ENCODE measurements around the gene PLSCR5. TPM values are rescaled to one million over a fixed set of nuclear protein-coding genes. Genes with fewer than 3 reads are reported as not detected.

The PLSCR5 gene
- polyA plus RNA-seq, 1 experiment = not detected

DNA sequence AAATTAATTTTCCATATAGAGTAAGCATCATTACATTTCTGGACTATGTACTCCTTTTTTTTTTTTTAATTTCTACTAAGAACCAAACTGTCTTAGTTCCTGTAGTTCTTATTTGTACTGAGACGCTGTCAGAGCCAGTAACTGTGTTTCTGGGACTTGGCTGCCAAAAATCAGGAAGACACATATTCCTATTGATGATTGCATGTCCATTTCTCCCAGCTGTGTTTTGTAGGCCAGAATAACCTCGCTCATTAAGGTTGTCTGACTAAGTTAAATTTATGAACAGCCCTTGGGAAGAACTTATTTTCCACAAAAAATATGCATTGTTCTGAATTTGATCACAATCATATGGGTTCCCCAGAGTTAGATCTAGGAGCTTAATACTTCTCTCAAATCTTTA lies 29.5 kb downstream of the PLSCR5 start:
- POLR2A ChIA-PET = no interaction called here
- CTCF ChIA-PET = interaction anchor here (1.3 to 1.7 kb wide), 2 partner anchors 19 to 245 kb away, joined by 3 to 5 read pairs; no protein-coding TSS in a partner anchor
- DNase-seq (ENCODE audit: low read depth) = no peak
- Histone ChIP-seq H3K27me3 (ENCODE audit: control insufficient read depth, insufficient read depth, low read length) (no peaks in the 10 kb centered on the region), H3K4me3 (ENCODE audit: low read depth, low read length) (no peak overlapping the region), H3K36me3 (ENCODE audit: control insufficient read depth, insufficient read depth, low read length) (no peaks in the 10 kb centered on the region)
- TF ChIP-seq, protein P1, sequence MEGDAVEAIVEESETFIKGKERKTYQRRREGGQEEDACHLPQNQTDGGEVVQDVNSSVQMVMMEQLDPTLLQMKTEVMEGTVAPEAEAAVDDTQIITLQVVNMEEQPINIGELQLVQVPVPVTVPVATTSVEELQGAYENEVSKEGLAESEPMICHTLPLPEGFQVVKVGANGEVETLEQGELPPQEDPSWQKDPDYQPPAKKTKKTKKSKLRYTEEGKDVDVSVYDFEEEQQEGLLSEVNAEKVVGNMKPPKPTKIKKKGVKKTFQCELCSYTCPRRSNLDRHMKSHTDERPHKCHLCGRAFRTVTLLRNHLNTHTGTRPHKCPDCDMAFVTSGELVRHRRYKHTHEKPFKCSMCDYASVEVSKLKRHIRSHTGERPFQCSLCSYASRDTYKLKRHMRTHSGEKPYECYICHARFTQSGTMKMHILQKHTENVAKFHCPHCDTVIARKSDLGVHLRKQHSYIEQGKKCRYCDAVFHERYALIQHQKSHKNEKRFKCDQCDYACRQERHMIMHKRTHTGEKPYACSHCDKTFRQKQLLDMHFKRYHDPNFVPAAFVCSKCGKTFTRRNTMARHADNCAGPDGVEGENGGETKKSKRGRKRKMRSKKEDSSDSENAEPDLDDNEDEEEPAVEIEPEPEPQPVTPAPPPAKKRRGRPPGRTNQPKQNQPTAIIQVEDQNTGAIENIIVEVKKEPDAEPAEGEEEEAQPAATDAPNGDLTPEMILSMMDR (IDR thresholded peaks at IDR 0.05; ENCODE audit: insufficient read depth, low read depth, low read length) = no peak

- ChIA-PET POLR2A (no interaction called here), CTCF (interaction anchor here (1.0 to 1.7 kb wide), 3 partner anchors 21 to 384 kb away, joined by 3 to 5 read pairs (median 4); no protein-coding TSS in a partner anchor)
- no peak for DNase-seq (ENCODE audit: low read depth)
- Histone ChIP-seq H3K4me3 (ENCODE audit: low read depth, low read length) (no peak overlapping the region), H3K27me3 (ENCODE audit: control insufficient read depth, insufficient read depth, low read length) (no peaks in the 10 kb centered on the region), H3K36me3 (ENCODE audit: control insufficient read depth, insufficient read depth, low read length) (no peaks in the 10 kb centered on the region)
- TF ChIP-seq, protein P1 (IDR thresholded peaks at IDR 0.05; ENCODE audit: insufficient read depth, low read depth, low read length) = no peak
Observed at GRCh38 chr3:146574173-146574572, 31.0 kb downstream of the PLSCR5 start.

DNA sequence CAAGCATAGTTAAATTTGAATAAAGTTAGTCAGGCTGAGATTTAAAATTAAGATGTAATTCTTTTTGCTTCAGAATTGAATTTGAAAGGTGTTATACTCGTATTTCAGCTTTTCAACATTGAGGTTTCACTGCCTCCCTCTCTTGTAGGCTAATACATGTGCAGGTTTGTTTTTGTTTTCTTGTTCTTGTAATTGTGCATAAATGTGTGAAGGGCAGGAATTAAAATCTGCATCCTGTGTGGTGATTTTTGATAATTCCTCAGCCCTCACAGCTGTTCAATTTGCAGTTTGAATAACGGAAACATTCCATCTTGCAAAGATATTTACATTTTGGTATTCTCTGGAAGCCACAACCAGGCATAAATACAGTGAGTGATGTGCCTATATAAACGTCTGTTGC lies 35.8 kb downstream of the PLSCR5 start:
- DNase-seq (ENCODE audit: low read depth) = no peak
- Histone ChIP-seq H3K36me3 (ENCODE audit: control insufficient read depth, insufficient read depth, low read length) (no peaks in the 10 kb centered on the region), H3K4me3 (ENCODE audit: low read depth, low read length) (no peak overlapping the region), H3K27me3 (ENCODE audit: control insufficient read depth, insufficient read depth, low read length) (no peaks in the 10 kb centered on the region)
- ChIA-PET CTCF (interaction anchor here (0.9 kb wide), 1 partner anchor 82 kb away, joined by 3 read pairs; no protein-coding TSS in a partner anchor), POLR2A (no interaction called here)
- TF ChIP-seq, protein P1 (IDR thresholded peaks at IDR 0.05; ENCODE audit: insufficient read depth, low read depth, low read length) = no peak

DNA sequence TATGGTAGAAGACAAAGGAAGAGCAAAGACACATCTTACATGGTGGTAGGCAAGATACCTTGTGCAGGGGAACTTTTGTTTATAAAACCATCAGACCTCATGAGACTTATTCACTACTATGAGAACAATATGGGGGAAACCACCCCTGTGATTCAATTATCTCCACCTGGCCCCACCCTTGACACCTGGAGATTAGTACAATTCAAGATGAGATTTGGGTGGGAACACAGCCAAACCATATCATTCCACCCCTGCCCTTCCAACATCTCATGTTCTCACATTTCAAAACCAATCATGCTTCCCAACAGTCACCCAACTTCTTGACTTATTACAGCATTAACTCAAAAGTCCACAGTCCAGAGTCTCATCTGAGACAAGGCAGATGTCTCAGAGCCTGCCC lies 39.0 kb downstream of the PLSCR5 start:
- no peak for DNase-seq (ENCODE audit: low read depth)
- Histone ChIP-seq H3K4me3 (ENCODE audit: low read depth, low read length) (no peak overlapping the region), H3K36me3 (ENCODE audit: control insufficient read depth, insufficient read depth, low read length) (no peaks in the 10 kb centered on the region), H3K27me3 (ENCODE audit: control insufficient read depth, insufficient read depth, low read length) (no peaks in the 10 kb centered on the region)
- POLR2A ChIA-PET = no interaction called here
- TF ChIP-seq, protein P1 (IDR thresholded peaks at IDR 0.05; ENCODE audit: insufficient read depth, low read depth, low read length) = no peak
- CTCF ChIA-PET = interaction anchor here (1.5 kb wide), 1 partner anchor 11 kb away, joined by 7 read pairs; no protein-coding TSS in a partner anchor

DNA sequence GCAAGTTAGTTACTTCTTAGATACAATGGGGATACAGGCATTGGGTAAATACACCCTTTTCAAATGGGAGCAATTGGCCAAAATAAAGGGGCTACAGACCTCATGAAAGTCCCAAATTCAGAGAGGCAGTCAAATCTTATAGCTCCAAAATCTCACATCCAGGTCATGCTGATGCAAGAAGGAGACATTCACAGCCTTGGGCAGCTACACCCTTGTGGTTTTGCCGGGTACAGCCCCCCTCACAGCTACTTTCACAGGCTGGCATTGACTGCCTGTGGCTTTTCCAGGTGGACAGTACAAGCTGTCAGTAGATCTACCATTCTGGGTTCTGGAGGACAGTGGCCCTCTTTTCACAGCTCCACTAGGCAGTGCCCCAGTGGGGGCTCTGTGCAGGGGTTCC lies 43.3 kb downstream of the PLSCR5 start:
- Histone ChIP-seq H3K27me3 (ENCODE audit: control insufficient read depth, insufficient read depth, low read length) (no peaks in the 10 kb centered on the region), H3K36me3 (ENCODE audit: control insufficient read depth, insufficient read depth, low read length) (no peaks in the 10 kb centered on the region), H3K4me3 (ENCODE audit: low read depth, low read length) (no peak overlapping the region)
- TF ChIP-seq, protein P1 (IDR thresholded peaks at IDR 0.05; ENCODE audit: insufficient read depth, low read depth, low read length) = no peak
- POLR2A ChIA-PET = no interaction called here
- CTCF ChIA-PET = interaction anchor here (0.6 kb wide), 1 partner anchor 12 kb away, joined by 3 read pairs; no protein-coding TSS in a partner anchor
- no peak for DNase-seq (ENCODE audit: low read depth)

Data from BJ (cell line).